CD14-positive monocyte (primary cell): ENCODE data around the gene IMMP2L. TPM values are rescaled to one million over a fixed set of nuclear protein-coding genes. Genes with fewer than 3 reads are reported as not detected.

Experiments
- DNase-seq, 3 donors: peaks; one replicate each; pipeline ENCODE4 v3.0.0-alpha.2; 2011 to 2022
- H2AFZ ChIP-seq: 2 replicates; pipeline ENCODE4 v1.6.0; 2012; ENCODE audit warnings: mild to moderate bottlenecking, low read depth, low read length, inconsistent platforms; ENCODE audit not compliant: insufficient read depth, poor library complexity, severe bottlenecking
- H3K27ac ChIP-seq, 2 donors: 1 replicate in 1 of 2; 2 replicates in 1 of 2; pipeline ENCODE4 v1.5.1; 2012 to 2013; ENCODE audit warnings: low read length in 2 of 2, control low read depth in 1 of 2, inconsistent platforms in 1 of 2, low read depth in 1 of 2, mild to moderate bottlenecking in 1 of 2
- H3K27me3 ChIP-seq, 2 donors: one replicate each; pipeline versions ENCODE4 v1.6.0 to v1.6.1; 2011 to 2013; ENCODE audit warnings: low read length in 2 of 2; ENCODE audit not compliant: control insufficient read depth in 2 of 2, insufficient read depth in 2 of 2
- H3K36me3 ChIP-seq, 2 donors: replicated peaks in 1 of 2; 1 replicate in 1 of 2; 2 replicates in 1 of 2; pipeline versions ENCODE4 v1.5.1 to v1.6.1; 2012 to 2013; ENCODE audit warnings: low read length in 2 of 2, control low read depth in 1 of 2, inconsistent platforms in 1 of 2, mild to moderate bottlenecking in 1 of 2; ENCODE audit not compliant: insufficient read depth in 2 of 2, control insufficient read depth in 1 of 2
- H3K4me1 ChIP-seq, 2 donors: 1 replicate in 1 of 2; 2 replicates in 1 of 2; pipeline versions ENCODE4 v1.5.1 to v1.6.1; 2012 to 2013; ENCODE audit warnings: low read length in 2 of 2, control low read depth in 1 of 2, inconsistent platforms in 1 of 2, mild to moderate bottlenecking in 1 of 2, moderate library complexity in 1 of 2; ENCODE audit not compliant: insufficient read depth in 2 of 2, control insufficient read depth in 1 of 2
- H3K4me2 ChIP-seq: replicated peaks from 2 replicates; pipeline ENCODE3; 2012; ENCODE audit warnings: low read length, moderate library complexity, mild to moderate bottlenecking; ENCODE audit not compliant: poor library complexity, severe bottlenecking; ENCODE audit errors: extremely low read depth
- H3K4me3 ChIP-seq, 3 experiments: fragments of 200-600 bp in 1 of 3; sonication (generic) in 1 of 3; replicated peaks in 1 of 3; 1 replicate in 2 of 3; 2 replicates in 1 of 3; pipeline ENCODE4 v1.5.1; 2011 to 2013; ENCODE audit warnings: low read length in 3 of 3, mild to moderate bottlenecking in 3 of 3, control low read depth in 2 of 3, low read depth in 2 of 3, inconsistent platforms in 1 of 3, moderate library complexity in 1 of 3
- H3K79me2 ChIP-seq: 2 replicates; pipeline ENCODE4 v1.6.0; 2012; ENCODE audit warnings: mild to moderate bottlenecking, control low read depth, inconsistent platforms, low read length, moderate library complexity; ENCODE audit not compliant: insufficient read depth
- H3K9ac ChIP-seq: 2 replicates; pipeline ENCODE4 v1.6.0; 2017; ENCODE audit warnings: low read length, mild to moderate bottlenecking; ENCODE audit not compliant: insufficient read depth, poor library complexity, severe bottlenecking
- H3K9me3 ChIP-seq, 2 donors: replicated peaks in 1 of 2; 1 replicate in 1 of 2; 2 replicates in 1 of 2; pipeline versions ENCODE4 v1.5.1 to v1.6.1; 2012 to 2013; ENCODE audit warnings: low read length in 2 of 2, control low read depth in 1 of 2; ENCODE audit not compliant: control insufficient read depth in 1 of 2, insufficient read depth in 1 of 2
- H4K20me1 ChIP-seq: 2 replicates; pipeline ENCODE4 v1.6.0; 2012; ENCODE audit warnings: mild to moderate bottlenecking, low read length, control low read depth, moderate library complexity; ENCODE audit not compliant: insufficient read depth
- H3K27ac Mint-ChIP-seq, 7 donors: one replicate each; pipeline ENCODE4 v1.8.0; 2020; ENCODE audit warnings: mild to moderate bottlenecking in 7 of 7, mixed read lengths in 7 of 7, moderate library complexity in 6 of 7, inconsistent platforms in 2 of 7
- H3K27me3 Mint-ChIP-seq, 3 donors: one replicate each; pipeline ENCODE4 v1.8.0; 2021 to 2022; ENCODE audit warnings: low read depth in 3 of 3, mild to moderate bottlenecking in 3 of 3, mixed read lengths in 3 of 3, moderate library complexity in 3 of 3, inconsistent platforms in 1 of 3
- H3K36me3 Mint-ChIP-seq, 2 donors: one replicate each; pipeline ENCODE4 v1.8.0; 2020; ENCODE audit warnings: mixed read lengths in 2 of 2, inconsistent platforms in 1 of 2, mild to moderate bottlenecking in 1 of 2
- H3K4me1 Mint-ChIP-seq: one replicate; pipeline ENCODE4 v1.8.0; 2020; ENCODE audit warnings: mild to moderate bottlenecking, mixed read lengths
- H3K4me3 Mint-ChIP-seq, 2 donors: one replicate each; pipeline ENCODE4 v1.8.0; 2020; ENCODE audit warnings: mild to moderate bottlenecking in 2 of 2, mixed read lengths in 2 of 2, moderate library complexity in 1 of 2
- H3K9me3 Mint-ChIP-seq, 7 donors: one replicate each; pipeline ENCODE4 v1.8.0; 2020 to 2022; ENCODE audit warnings: mixed read lengths in 7 of 7, mild to moderate bottlenecking in 6 of 7, moderate library complexity in 6 of 7, inconsistent platforms in 2 of 7
- WGBS: methylation state at CpG from one replicate; pipeline ENCODE4 v1.1.5; 2013; ENCODE audit warnings: missing lambda C conversion rate; ENCODE audit not compliant: insufficient coverage; 5-methylcytosine and 5-hydroxymethylcytosine counted together
- intact Hi-C, 2 donors: fragments of 100-400 bp; cut with micrococcal nuclease; formaldehyde crosslinking; loops; one replicate each; pipeline versions ENCODE4 v1.15.0 to v1.15.1; 2023
- polyA plus RNA-seq, 3 donors: library from polyadenylated mRNA; depleted of rRNA in 1 of 3; unstranded in 2 of 3; stranded (reverse) in 1 of 3; fragments of 300-500 nt in 2 of 3; fragments of >200 nt in 1 of 3; fragmentation: Illumina TruSeq in 2 of 3; gene quantifications; 1 replicate in 2 of 3; 2 replicates in 1 of 3; pipeline ENCODE4 v1.2.3, GENCODE V29; 2012 to 2021
- TF ChIP-seq, protein P1 (sequence below): fragments of 200-600 bp; IDR thresholded peaks from one replicate; pipeline ENCODE4 v1.8.0; 2022; ENCODE audit warnings: antibody characterized with exemption, mild to moderate bottlenecking

Gene IMMP2L
- polyA plus RNA-seq, 3 donors, result 1.9 to 6.4 (median 6.2) TPM

DNA sequence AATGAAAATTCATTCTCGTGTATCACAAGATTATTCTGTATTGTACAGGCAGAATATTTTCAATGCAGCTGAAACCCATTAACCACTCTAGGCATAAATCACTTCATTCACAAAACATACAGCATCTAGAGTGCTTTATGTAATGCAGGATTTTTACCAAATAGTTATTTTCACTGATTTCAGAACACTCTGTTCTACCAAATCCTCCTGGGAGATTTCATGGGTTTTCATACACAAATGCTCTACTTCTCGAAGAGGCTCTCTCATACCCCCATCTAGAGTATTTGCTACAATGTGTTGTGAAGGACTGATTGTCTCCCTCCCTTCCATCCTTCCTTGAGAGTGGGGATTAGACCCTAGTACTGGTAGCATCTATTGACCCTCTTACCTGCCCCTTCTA is 680.6 kb downstream of the IMMP2L start:
- Histone ChIP-seq H3K36me3 (no peaks in the 10 kb centered on the region), H3K9ac (no peak overlapping the region), H3K27ac (no peak overlapping the region), H3K79me2 (no peaks in the 10 kb centered on the region), H3K4me3 (no peak overlapping the region), H4K20me1 (no peaks in the 10 kb centered on the region), H3K27me3 (no peaks in the 10 kb centered on the region), H3K4me1 (no peaks in the 10 kb centered on the region), H3K4me2 (no peak overlapping the region), H2AFZ (no peak overlapping the region), H3K9me3 (no peaks in the 10 kb centered on the region)
- no peak for DNase-seq
- H3K27me3 Mint-ChIP-seq, result no peaks in the 10 kb centered on the region
- H3K4me1 Mint-ChIP-seq, result no peaks in the 10 kb centered on the region
- TF ChIP-seq, protein P1, sequence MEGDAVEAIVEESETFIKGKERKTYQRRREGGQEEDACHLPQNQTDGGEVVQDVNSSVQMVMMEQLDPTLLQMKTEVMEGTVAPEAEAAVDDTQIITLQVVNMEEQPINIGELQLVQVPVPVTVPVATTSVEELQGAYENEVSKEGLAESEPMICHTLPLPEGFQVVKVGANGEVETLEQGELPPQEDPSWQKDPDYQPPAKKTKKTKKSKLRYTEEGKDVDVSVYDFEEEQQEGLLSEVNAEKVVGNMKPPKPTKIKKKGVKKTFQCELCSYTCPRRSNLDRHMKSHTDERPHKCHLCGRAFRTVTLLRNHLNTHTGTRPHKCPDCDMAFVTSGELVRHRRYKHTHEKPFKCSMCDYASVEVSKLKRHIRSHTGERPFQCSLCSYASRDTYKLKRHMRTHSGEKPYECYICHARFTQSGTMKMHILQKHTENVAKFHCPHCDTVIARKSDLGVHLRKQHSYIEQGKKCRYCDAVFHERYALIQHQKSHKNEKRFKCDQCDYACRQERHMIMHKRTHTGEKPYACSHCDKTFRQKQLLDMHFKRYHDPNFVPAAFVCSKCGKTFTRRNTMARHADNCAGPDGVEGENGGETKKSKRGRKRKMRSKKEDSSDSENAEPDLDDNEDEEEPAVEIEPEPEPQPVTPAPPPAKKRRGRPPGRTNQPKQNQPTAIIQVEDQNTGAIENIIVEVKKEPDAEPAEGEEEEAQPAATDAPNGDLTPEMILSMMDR, result no peak
- H3K27ac Mint-ChIP-seq, result no peak overlapping the region
- no CpG with 5 or more reads among the region's 2 CpGs for WGBS
- peaks cover 0 to 10% (median 0%) of the 10 kb centered on the region in 7 donors for H3K9me3 Mint-ChIP-seq
- H3K4me3 Mint-ChIP-seq, result no peak overlapping the region
- no peaks in the 10 kb centered on the region for H3K36me3 Mint-ChIP-seq
- intact Hi-C loops, result no loop called here

DNA sequence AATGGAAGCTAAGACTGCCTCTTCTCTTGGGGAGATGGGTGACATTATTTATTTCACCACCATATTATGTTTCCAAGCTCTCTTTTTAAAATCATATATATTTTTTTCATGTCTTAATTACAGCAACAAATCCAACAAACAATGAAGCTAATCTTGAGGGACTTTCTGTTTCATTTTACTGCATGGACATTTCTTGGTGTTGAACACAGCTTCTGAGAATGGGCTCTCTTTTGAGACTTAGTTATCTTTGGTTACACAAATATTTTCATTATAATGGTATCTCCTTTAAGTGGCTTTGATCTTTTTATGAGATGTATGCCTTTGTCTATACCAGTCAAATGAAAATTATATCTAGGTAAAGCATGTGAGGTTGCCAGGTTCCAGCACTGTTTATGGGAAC is 681.3 kb downstream of the IMMP2L start:
- Histone ChIP-seq H3K9ac (no peak overlapping the region), H3K4me2 (no peak overlapping the region), H3K4me1 (no peaks in the 10 kb centered on the region), H3K36me3 (no peaks in the 10 kb centered on the region), H3K27ac (no peak overlapping the region), H3K27me3 (no peaks in the 10 kb centered on the region), H4K20me1 (no peaks in the 10 kb centered on the region), H3K9me3 (no peaks in the 10 kb centered on the region), H3K4me3 (no peak overlapping the region), H2AFZ (no peak overlapping the region), H3K79me2 (no peaks in the 10 kb centered on the region)
- peaks cover 0 to 10% (median 0%) of the 10 kb centered on the region in 7 donors for H3K9me3 Mint-ChIP-seq
- TF ChIP-seq, protein P1, result no peak
- no peak overlapping the region for H3K27ac Mint-ChIP-seq
- H3K27me3 Mint-ChIP-seq, result no peaks in the 10 kb centered on the region
- no peak overlapping the region for H3K4me3 Mint-ChIP-seq
- no peaks in the 10 kb centered on the region for H3K36me3 Mint-ChIP-seq
- H3K4me1 Mint-ChIP-seq, result no peaks in the 10 kb centered on the region
- no peak for DNase-seq
- intact Hi-C loops, result no loop called here
